Mesothelial cell of epicardium (in vitro differentiated cells): ENCODE measurements around the gene REEP2. TPM values are rescaled to one million over a fixed set of nuclear protein-coding genes. Genes with fewer than 3 reads are reported as not detected.
A peak's percentile ranks its signal among the peaks of the same experiment; 100 is the strongest.

Experiments used
- DNase-seq, 2 experiments: peaks; one replicate each; pipeline ENCODE4 v3.0.0; 2021; ENCODE audit warnings: low spot score in 2 of 2; ENCODE audit not compliant: unreplicated experiment in 2 of 2
- H3K27ac Mint-ChIP-seq: 2 replicates; pipeline ENCODE4 v1.8.0; 2021; ENCODE audit warnings: mixed read lengths
- H3K27me3 Mint-ChIP-seq: 2 replicates; pipeline ENCODE4 v1.8.0; 2021; ENCODE audit warnings: low read depth, mixed read lengths
- H3K36me3 Mint-ChIP-seq: 2 replicates; pipeline ENCODE4 v1.8.0; 2021; ENCODE audit warnings: mixed read lengths
- H3K4me1 Mint-ChIP-seq: 2 replicates; pipeline ENCODE4 v1.8.0; 2021; ENCODE audit warnings: mixed read lengths
- H3K4me3 Mint-ChIP-seq: 2 replicates; pipeline ENCODE4 v1.8.0; 2021; ENCODE audit warnings: mild to moderate bottlenecking, moderate library complexity, mixed read lengths
- H3K9me3 Mint-ChIP-seq: 2 replicates; pipeline ENCODE4 v1.8.0; 2021; ENCODE audit warnings: mixed read lengths
- CTCF ChIP-seq: fragments of 200-600 bp; sonication (generic); IDR thresholded peaks from one replicate; pipeline ENCODE4 v1.5.0; 2021; ENCODE audit warnings: antibody characterized with exemption; ENCODE audit not compliant: unreplicated experiment
- total RNA-seq: library from RNA; stranded (reverse); gene quantifications from 3 replicates; pipeline ENCODE4 v1.2.1, GENCODE V29; 2021

Gene REEP2
- total RNA-seq, 1 donor from 2014 or later = 15.6 TPM

GRCh38 chr5:138492560-138493045 lies 53.7 kb downstream of the REEP2 start:
- peak overlapping the region; percentile 41 for H3K27ac Mint-ChIP-seq
- peaks cover 36% of the 10 kb centered on the region for H3K4me1 Mint-ChIP-seq
- H3K4me3 Mint-ChIP-seq = peak overlapping the region; percentile 75
- TF ChIP-seq CTCF = no peak
- no peaks in the 10 kb centered on the region for H3K36me3 Mint-ChIP-seq
- no peaks in the 10 kb centered on the region for H3K9me3 Mint-ChIP-seq
- peaks cover 13% of the 10 kb centered on the region for H3K27me3 Mint-ChIP-seq
- no peak for DNase-seq

- peaks cover 4% of the 10 kb centered on the region for H3K27me3 Mint-ChIP-seq
- H3K27ac Mint-ChIP-seq = no peak overlapping the region
- no peaks in the 10 kb centered on the region for H3K9me3 Mint-ChIP-seq
- no peak overlapping the region for H3K4me3 Mint-ChIP-seq
- no peak for TF ChIP-seq CTCF
- peaks cover 25% of the 10 kb centered on the region for H3K4me1 Mint-ChIP-seq
- no peak for DNase-seq
- H3K36me3 Mint-ChIP-seq = no peaks in the 10 kb centered on the region
These were observed 56.5 kb downstream of the REEP2 start for GRCh38 chr5:138495351-138495750.

Other genes with a start within 250 kb of the REEP2 start
- gene CDC23, start 225.7 kb upstream of the REEP2 start, total RNA-seq = 37.6 to 44.1 TPM (median 39.0 TPM) in 3 replicates
- 0.27 to 0.73 TPM (median 0.43 TPM) in 3 replicates for gene GFRA3, start 164.4 kb upstream of the REEP2 start, total RNA-seq
- gene CDC25C, start 107.3 kb upstream of the REEP2 start, total RNA-seq = 6.7 to 6.8 TPM (median 6.7 TPM) in 3 replicates
- 52.1 to 53.6 TPM (median 52.9 TPM) in 3 replicates for gene FAM53C, start 100.8 kb upstream of the REEP2 start, total RNA-seq
- gene KDM3B, start 86.4 kb upstream of the REEP2 start, total RNA-seq = 94.0 to 96.6 TPM (median 96.1 TPM) in 3 replicates
- gene EGR1, start 26.4 kb downstream of the REEP2 start, total RNA-seq = 701 to 737 TPM (median 733 TPM) in 3 replicates
- gene ETF1, start 104.2 kb downstream of the REEP2 start, total RNA-seq = 76.6 to 77.7 TPM (median 77.6 TPM) in 3 replicates
- gene HSPA9, start 136.3 kb downstream of the REEP2 start, total RNA-seq = 157 to 165 TPM (median 160 TPM) in 3 replicates